ENCODE data around the gene SSR1.
"Not testable (repeated sequence)": the region's sequence is repeated elsewhere in the genome, so short reads cannot be mapped to it uniquely, and the experiment has no call there.

SSR1 gene

GRCh38 chr6:7285416-7285815 lies 27.6 kb downstream of the SSR1 start:
- no peak overlapping the region for H3K9ac ChIP-seq (ENCODE audit: low read length in 5 of 5)
- no peak overlapping the region for H3K27ac ChIP-seq (ENCODE audit: low read depth, low read length)
- H3K4me3 ChIP-seq (ENCODE audit: low read depth in 1 of 5, low read length in 5 of 5), result no peak overlapping the region
- H3K4me1 ChIP-seq (ENCODE audit: control insufficient read depth in 5 of 5, insufficient read depth in 5 of 5, low read length in 5 of 5), result no peaks in the 10 kb centered on the region
- no peaks in the 10 kb centered on the region for H3K27me3 ChIP-seq (ENCODE audit: control insufficient read depth in 5 of 5, insufficient read depth in 4 of 5, low read length in 5 of 5)
- H3K36me3 ChIP-seq (ENCODE audit: control insufficient read depth in 5 of 5, insufficient read depth in 5 of 5, low read length in 5 of 5), result peaks cover 32 to 51% (median 43%) of the 10 kb centered on the region in 5 donors
- H3K9me3 ChIP-seq (ENCODE audit: control insufficient read depth in 5 of 5, low read length in 5 of 5), result no peaks in the 10 kb centered on the region

- Histone ChIP-seq H3K4me3 (ENCODE audit: low read depth in 1 of 5, low read length in 5 of 5) (no peak overlapping the region), H3K27ac (ENCODE audit: low read depth, low read length) (no peak overlapping the region), H3K27me3 (ENCODE audit: control insufficient read depth in 5 of 5, insufficient read depth in 4 of 5, low read length in 5 of 5) (no peaks in the 10 kb centered on the region), H3K4me1 (ENCODE audit: control insufficient read depth in 5 of 5, insufficient read depth in 5 of 5, low read length in 5 of 5) (peaks cover 0 to 8% (median 2%) of the 10 kb centered on the region in 5 donors), H3K36me3 (ENCODE audit: control insufficient read depth in 5 of 5, insufficient read depth in 5 of 5, low read length in 5 of 5) (peaks cover 19 to 35% (median 31%) of the 10 kb centered on the region in 5 donors), H3K9ac (ENCODE audit: low read length in 5 of 5) (no peak overlapping the region), H3K9me3 (ENCODE audit: control insufficient read depth in 5 of 5, low read length in 5 of 5) (no peaks in the 10 kb centered on the region)
Observed at GRCh38 chr6:7283676-7284075, 29.3 kb downstream of the SSR1 start.

GRCh38 chr6:7282097-7282906 lies 30.7 kb downstream of the SSR1 start:
- Histone ChIP-seq H3K4me1 (ENCODE audit: control insufficient read depth in 5 of 5, insufficient read depth in 5 of 5, low read length in 5 of 5) (peaks cover 0 to 9% (median 4%) of the 10 kb centered on the region in 5 donors), H3K9ac (ENCODE audit: low read length in 5 of 5) (no peak overlapping the region), H3K27me3 (ENCODE audit: control insufficient read depth in 5 of 5, insufficient read depth in 4 of 5, low read length in 5 of 5) (no peaks in the 10 kb centered on the region), H3K36me3 (ENCODE audit: control insufficient read depth in 5 of 5, insufficient read depth in 5 of 5, low read length in 5 of 5) (peaks cover 11 to 22% (median 17%) of the 10 kb centered on the region in 5 donors), H3K27ac (ENCODE audit: low read depth, low read length) (no peak overlapping the region), H3K4me3 (ENCODE audit: low read depth in 1 of 5, low read length in 5 of 5) (no peak overlapping the region), H3K9me3 (ENCODE audit: control insufficient read depth in 5 of 5, low read length in 5 of 5) (no peaks in the 10 kb centered on the region)

GRCh38 chr6:7276199-7276524 lies 36.8 kb downstream of the SSR1 start:
- Histone ChIP-seq H3K27ac (ENCODE audit: low read depth, low read length) (no peak overlapping the region), H3K36me3 (ENCODE audit: control insufficient read depth in 5 of 5, insufficient read depth in 5 of 5, low read length in 5 of 5) (no peaks in the 10 kb centered on the region), H3K27me3 (ENCODE audit: control insufficient read depth in 5 of 5, insufficient read depth in 4 of 5, low read length in 5 of 5) (no peaks in the 10 kb centered on the region), H3K9ac (ENCODE audit: low read length in 5 of 5) (no peak overlapping the region), H3K4me1 (ENCODE audit: control insufficient read depth in 5 of 5, insufficient read depth in 5 of 5, low read length in 5 of 5) (peaks cover 0 to 13% (median 4%) of the 10 kb centered on the region in 5 donors), H3K4me3 (ENCODE audit: low read depth in 1 of 5, low read length in 5 of 5) (no peak overlapping the region), H3K9me3 (ENCODE audit: control insufficient read depth in 5 of 5, low read length in 5 of 5) (no peaks in the 10 kb centered on the region)

GRCh38 chr6:7274525-7274924 lies 38.5 kb downstream of the SSR1 start:
- peaks cover 0 to 18% (median 9%) of the 10 kb centered on the region in 5 donors for H3K4me1 ChIP-seq (ENCODE audit: control insufficient read depth in 5 of 5, insufficient read depth in 5 of 5, low read length in 5 of 5)
- H3K27me3 ChIP-seq (ENCODE audit: control insufficient read depth in 5 of 5, insufficient read depth in 4 of 5, low read length in 5 of 5); H3K9ac ChIP-seq (ENCODE audit: low read length in 5 of 5); H3K27ac ChIP-seq (ENCODE audit: low read depth, low read length); H3K9me3 ChIP-seq (ENCODE audit: control insufficient read depth in 5 of 5, low read length in 5 of 5); H3K4me3 ChIP-seq (ENCODE audit: low read depth in 1 of 5, low read length in 5 of 5); H3K36me3 ChIP-seq (ENCODE audit: control insufficient read depth in 5 of 5, insufficient read depth in 5 of 5, low read length in 5 of 5): not testable (repeated sequence)

- Histone ChIP-seq H3K9me3 (ENCODE audit: control insufficient read depth in 5 of 5, low read length in 5 of 5) (no peaks in the 10 kb centered on the region), H3K27ac (ENCODE audit: low read depth, low read length) (no peak overlapping the region), H3K4me1 (ENCODE audit: control insufficient read depth in 5 of 5, insufficient read depth in 5 of 5, low read length in 5 of 5) (peaks cover 0 to 17% (median 9%) of the 10 kb centered on the region in 5 donors), H3K4me3 (ENCODE audit: low read depth in 1 of 5, low read length in 5 of 5) (no peak overlapping the region), H3K27me3 (ENCODE audit: control insufficient read depth in 5 of 5, insufficient read depth in 4 of 5, low read length in 5 of 5) (no peaks in the 10 kb centered on the region), H3K9ac (ENCODE audit: low read length in 5 of 5) (no peak overlapping the region), H3K36me3 (ENCODE audit: control insufficient read depth in 5 of 5, insufficient read depth in 5 of 5, low read length in 5 of 5) (no peaks in the 10 kb centered on the region)
Observed at GRCh38 chr6:7273709-7274108, 39.3 kb downstream of the SSR1 start.

GRCh38 chr6:7271205-7271534 lies 41.8 kb downstream of the SSR1 start:
- Histone ChIP-seq H3K4me3 (ENCODE audit: low read depth in 1 of 5, low read length in 5 of 5) (no peak overlapping the region), H3K36me3 (ENCODE audit: control insufficient read depth in 5 of 5, insufficient read depth in 5 of 5, low read length in 5 of 5) (no peaks in the 10 kb centered on the region), H3K27ac (ENCODE audit: low read depth, low read length) (no peak overlapping the region), H3K9ac (ENCODE audit: low read length in 5 of 5) (no peak overlapping the region), H3K4me1 (ENCODE audit: control insufficient read depth in 5 of 5, insufficient read depth in 5 of 5, low read length in 5 of 5) (peaks cover 0 to 25% (median 15%) of the 10 kb centered on the region in 5 donors), H3K27me3 (ENCODE audit: control insufficient read depth in 5 of 5, insufficient read depth in 4 of 5, low read length in 5 of 5) (no peaks in the 10 kb centered on the region), H3K9me3 (ENCODE audit: control insufficient read depth in 5 of 5, low read length in 5 of 5) (peaks cover 0 to 2% (median under 1%) of the 10 kb centered on the region in 5 donors)

- Histone ChIP-seq H3K27me3 (ENCODE audit: control insufficient read depth in 5 of 5, insufficient read depth in 4 of 5, low read length in 5 of 5) (no peaks in the 10 kb centered on the region), H3K9me3 (ENCODE audit: control insufficient read depth in 5 of 5, low read length in 5 of 5) (peaks cover 0 to 6% (median 5%) of the 10 kb centered on the region in 5 donors), H3K4me3 (ENCODE audit: low read depth in 1 of 5, low read length in 5 of 5) (no peak overlapping the region), H3K36me3 (ENCODE audit: control insufficient read depth in 5 of 5, insufficient read depth in 5 of 5, low read length in 5 of 5) (no peaks in the 10 kb centered on the region), H3K4me1 (ENCODE audit: control insufficient read depth in 5 of 5, insufficient read depth in 5 of 5, low read length in 5 of 5) (peaks cover 0 to 23% (median 15%) of the 10 kb centered on the region in 5 donors), H3K27ac (ENCODE audit: low read depth, low read length) (peak overlapping the region; percentile 37), H3K9ac (ENCODE audit: low read length in 5 of 5) (no peak overlapping the region)
Observed at GRCh38 chr6:7270320-7271204, 42.4 kb downstream of the SSR1 start.

GRCh38 chr6:7269816-7270215 lies 43.2 kb downstream of the SSR1 start:
- H3K4me3 ChIP-seq (ENCODE audit: low read depth in 1 of 5, low read length in 5 of 5), result no peak overlapping the region
- H3K9me3 ChIP-seq (ENCODE audit: control insufficient read depth in 5 of 5, low read length in 5 of 5), result peaks cover 0 to 6% (median 5%) of the 10 kb centered on the region in 5 donors
- H3K9ac ChIP-seq (ENCODE audit: low read length in 5 of 5), result no peak overlapping the region
- peaks cover 0 to 23% (median 15%) of the 10 kb centered on the region in 5 donors for H3K4me1 ChIP-seq (ENCODE audit: control insufficient read depth in 5 of 5, insufficient read depth in 5 of 5, low read length in 5 of 5)
- peak overlapping the region; percentile 37 for H3K27ac ChIP-seq (ENCODE audit: low read depth, low read length)
- no peaks in the 10 kb centered on the region for H3K27me3 ChIP-seq (ENCODE audit: control insufficient read depth in 5 of 5, insufficient read depth in 4 of 5, low read length in 5 of 5)
- H3K36me3 ChIP-seq (ENCODE audit: control insufficient read depth in 5 of 5, insufficient read depth in 5 of 5, low read length in 5 of 5), result no peaks in the 10 kb centered on the region

Measured in subcutaneous abdominal adipose tissue (tissue), 5 donors.